ENCODE results near the gene SRCIN1.
"Not testable (repeated sequence)": the region's sequence is repeated elsewhere in the genome, so short reads cannot be mapped to it uniquely, and the experiment has no call there.

Gene SRCIN1

GRCh38 chr17:38605841-38606645 is at the start of gene SRCIN1:
SRCIN1 (minus strand) TSS chr17:38605952; CDS start chr17:38605705, 247 bp downstream.
- DNase-seq (ENCODE audit: low read depth): no peak

- DNase-seq (ENCODE audit: low read depth): no peak
Measured at GRCh38 chr17:38654411-38655398, 49.0 kb upstream of the SRCIN1 start.

GRCh38 chr17:38653679-38654078 is 47.9 kb upstream of the SRCIN1 start:
- no peak for DNase-seq (ENCODE audit: low read depth)

- no peak for DNase-seq (ENCODE audit: low read depth)
Measured at GRCh38 chr17:38653230-38653629, 47.5 kb upstream of the SRCIN1 start.

- DNase-seq (ENCODE audit: low read depth): not testable (repeated sequence)
Measured at GRCh38 chr17:38650653-38651173, 45.0 kb upstream of the SRCIN1 start.

GRCh38 chr17:38637951-38638350 is 32.2 kb upstream of the SRCIN1 start:
- DNase-seq (ENCODE audit: low read depth): no peak

GRCh38 chr17:38636054-38636453 is 30.3 kb upstream of the SRCIN1 start:
- no peak for DNase-seq (ENCODE audit: low read depth)

GRCh38 chr17:38632334-38632733 is 26.6 kb upstream of the SRCIN1 start:
- DNase-seq (ENCODE audit: low read depth): no peak

- peak; percentile 14 for DNase-seq (ENCODE audit: low read depth)
Measured at GRCh38 chr17:38628441-38628840, 22.7 kb upstream of the SRCIN1 start.

- DNase-seq (ENCODE audit: low read depth): no peak
Measured at GRCh38 chr17:38627957-38628356, 22.2 kb upstream of the SRCIN1 start.

- DNase-seq (ENCODE audit: low read depth): not testable (repeated sequence)
Measured at GRCh38 chr17:38626606-38627226, 21.0 kb upstream of the SRCIN1 start.

- DNase-seq (ENCODE audit: low read depth): no peak
Measured at GRCh38 chr17:38625482-38625881, 19.7 kb upstream of the SRCIN1 start.

- DNase-seq (ENCODE audit: low read depth): not testable (repeated sequence)
Measured at GRCh38 chr17:38624782-38625355, 19.1 kb upstream of the SRCIN1 start.

GRCh38 chr17:38621538-38621937 is 15.8 kb upstream of the SRCIN1 start:
- no peak for DNase-seq (ENCODE audit: low read depth)

GRCh38 chr17:38620551-38621277 is 15.0 kb upstream of the SRCIN1 start:
- no peak for DNase-seq (ENCODE audit: low read depth)

GRCh38 chr17:38619937-38620550 is 14.3 kb upstream of the SRCIN1 start:
- DNase-seq (ENCODE audit: low read depth): no peak

- no peak for DNase-seq (ENCODE audit: low read depth)
Measured at GRCh38 chr17:38619451-38619795, 13.7 kb upstream of the SRCIN1 start.

GRCh38 chr17:38617967-38618760 is 12.4 kb upstream of the SRCIN1 start:
- DNase-seq (ENCODE audit: low read depth): no peak

- DNase-seq (ENCODE audit: low read depth): no peak
Measured at GRCh38 chr17:38617074-38617860, 11.5 kb upstream of the SRCIN1 start.

Measured in iris pigment epithelial cell (primary cell).